K562 (cell line): ENCODE results near the gene OBSCN. TPM values are rescaled to one million over a fixed set of nuclear protein-coding genes. Genes with fewer than 3 reads are reported as not detected.

Experiments
- ELF1 ChIP-seq: fragments of 200-800 bp; sonication (Bioruptor generic); IDR thresholded peaks from 2 replicates; pipeline ENCODE4 v1.6.1; 2016; ENCODE audit warnings: missing genetic modification characterization, missing compliant biosample characterization
- ETV1 ChIP-seq: fragments of 450-650 bp; conservative IDR thresholded peaks from 2 replicates; pipeline ENCODE4 v1.6.1; 2016; ENCODE audit warnings: missing genetic modification characterization, control low read depth, low read depth, missing compliant biosample characterization
- FOXK1 ChIP-seq: sonication (generic); formaldehyde crosslinking; IDR thresholded peaks from 2 replicates; pipeline ENCODE4 v1.8.0; 2022; ENCODE audit warnings: missing genetic modification reagents, mild to moderate bottlenecking, borderline replicate concordance
- GATAD2B ChIP-seq: fragments of 450-650 bp; IDR thresholded peaks from 2 replicates; pipeline ENCODE4 v1.6.1; 2017; ENCODE audit warnings: mild to moderate bottlenecking, borderline replicate concordance
- HMGN3 ChIP-seq: IDR thresholded peaks from 2 replicates; pipeline ENCODE4 v1.6.1; 2011; ENCODE audit warnings: borderline replicate concordance, low read depth, mild to moderate bottlenecking, mixed read lengths, low read length; ENCODE audit not compliant: insufficient read length; ENCODE audit errors: extremely low read depth
- KLF16 ChIP-seq: IDR thresholded peaks from 2 replicates; pipeline ENCODE4 v1.6.1; 2016; ENCODE audit warnings: antibody characterized with exemption
- NCOA1 ChIP-seq: fragments of 450-650 bp; IDR thresholded peaks from 2 replicates; pipeline ENCODE4 v1.6.1; 2016; ENCODE audit warnings: low read depth
- PCBP1 ChIP-seq: fragments of 200-400 bp; formaldehyde crosslinking; IDR thresholded peaks from 2 replicates; pipeline ENCODE4 v1.6.1; 2018; ENCODE audit warnings: mild to moderate bottlenecking, low read depth, low read length; ENCODE audit not compliant: poor library complexity, severe bottlenecking
- RB1 ChIP-seq: fragments of 450-650 bp; IDR thresholded peaks from 2 replicates; pipeline ENCODE4 v1.6.1; 2017; ENCODE audit warnings: low read depth, mild to moderate bottlenecking
- SUPT5H ChIP-seq: fragments of 450-650 bp; IDR thresholded peaks from 2 replicates; pipeline ENCODE4 v1.6.1; 2016
- ZEB2 ChIP-seq: fragments of 450-650 bp; IDR thresholded peaks from 2 replicates; pipeline ENCODE4 v1.6.1; 2016
- ZFP36 ChIP-seq: fragments of 150-350 bp; IDR thresholded peaks from 2 replicates; pipeline ENCODE4 v1.6.1; 2018; ENCODE audit warnings: low read length, low read depth; ENCODE audit not compliant: partially characterized antibody
- ZNF232 ChIP-seq: sonication (generic); formaldehyde crosslinking; IDR thresholded peaks from 2 replicates; pipeline ENCODE4 v1.8.0; 2022; ENCODE audit warnings: mild to moderate bottlenecking, missing genetic modification reagents
- polyA plus RNA-seq, 8 experiments: library from polyadenylated mRNA; depleted of rRNA in 4 of 8; stranded (reverse) in 5 of 8; unstranded in 3 of 8; fragments of >200 nt; fragmentation: Nextera tagmentation in 2 of 8; fragmentation: Illumina TruSeq in 1 of 8; extraction: Ambion mirVana in 2 of 8; extraction: Trizol in 1 of 8; gene quantifications; 2 replicates each; pipeline versions ENCODE4 v1.2.1 to v1.2.3, GENCODE V29; 2011 to 2014; ENCODE audit warnings: inconsistent platforms in 1 of 8, missing spikeins in 1 of 8
- total RNA-seq, 7 experiments: library from RNA; depleted of rRNA in 6 of 7; stranded (reverse); fragments of >200 nt in 6 of 7; fragmentation: Illumina TruSeq in 2 of 7; extraction: Trizol in 2 of 7; gene quantifications; 2 replicates each; pipeline versions ENCODE4 v1.2.1 to v1.2.3, GENCODE V29; 2011 to 2021; ENCODE audit warnings: low replicate concordance in 1 of 7
- TF ChIP-seq, protein P1 (sequence below), 2 experiments: fragments of 450-650 bp; conservative IDR thresholded peaks; 2 replicates each; pipeline ENCODE4 v1.6.1; 2017; ENCODE audit warnings: mild to moderate bottlenecking in 2 of 2, moderate library complexity in 2 of 2
- TF ChIP-seq, protein P2 (sequence below): fragments of 450-650 bp; IDR thresholded peaks from 2 replicates; pipeline ENCODE4 v1.6.1; 2016; ENCODE audit warnings: antibody characterized with exemption
- TF ChIP-seq, protein P3 (sequence below): sonication (generic); formaldehyde crosslinking; IDR thresholded peaks from 2 replicates; pipeline ENCODE4 v1.5.0; 2020; ENCODE audit warnings: missing genetic modification reagents
- TF ChIP-seq, protein P4 (sequence below): fragments of 450-650 bp; IDR thresholded peaks from 2 replicates; pipeline ENCODE4 v1.6.1; 2018; ENCODE audit not compliant: partially characterized antibody
- TF ChIP-seq, protein P5 (sequence below): fragments of 200-800 bp; sonication (Bioruptor generic); IDR thresholded peaks from 2 replicates; pipeline ENCODE4 v1.6.1; 2017; ENCODE audit warnings: missing genetic modification characterization, missing compliant biosample characterization

The OBSCN gene
- total and polyA plus RNA-seq, 9 of the 15 experiments (the other 6 are each of a cell fraction or from before 2014, with no cell fraction given), result 0.18 to 19.7 (median 3.6) TPM

DNA sequence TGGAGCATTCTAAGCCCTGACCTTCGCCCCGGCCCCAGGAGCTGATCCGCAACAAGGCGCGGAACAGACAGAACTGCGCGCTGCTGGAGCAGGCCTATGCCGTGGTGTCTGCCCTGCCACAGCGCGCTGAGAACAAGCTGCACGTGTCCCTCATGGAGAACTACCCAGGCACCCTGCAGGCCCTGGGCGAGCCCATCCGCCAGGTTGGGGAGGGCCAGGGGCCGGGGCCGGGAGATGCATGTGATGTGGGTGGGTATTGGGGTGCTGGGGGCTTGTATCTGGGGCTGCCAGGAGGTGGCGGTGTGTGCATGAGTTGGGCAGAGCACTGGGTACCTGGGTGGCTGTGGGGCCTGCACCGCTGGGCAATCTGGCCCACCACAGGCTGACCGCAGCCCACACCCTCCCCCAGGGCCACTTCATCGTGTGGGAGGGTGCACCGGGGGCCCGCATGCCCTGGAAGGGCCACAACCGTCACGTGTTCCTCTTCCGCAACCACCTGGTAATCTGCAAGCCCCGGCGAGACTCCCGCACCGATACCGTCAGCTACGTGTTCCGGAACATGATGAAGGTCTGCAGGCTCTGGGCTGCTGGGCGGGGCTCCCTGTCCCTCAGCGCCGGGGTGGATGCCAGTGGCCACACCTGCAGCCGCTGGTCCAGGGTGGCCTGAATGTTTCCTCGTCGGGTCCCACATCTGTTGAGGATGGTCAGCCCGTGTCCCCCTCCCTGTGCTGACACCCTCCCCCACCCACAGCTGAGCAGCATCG lies 133.0 kb downstream of the OBSCN start (continued):
- 0 out of 2 replicates have a peak, but pooled peaks have one; percentile 14 for TF ChIP-seq FOXK1 (CRISPR knock-in tag)
- TF ChIP-seq, protein P1, sequence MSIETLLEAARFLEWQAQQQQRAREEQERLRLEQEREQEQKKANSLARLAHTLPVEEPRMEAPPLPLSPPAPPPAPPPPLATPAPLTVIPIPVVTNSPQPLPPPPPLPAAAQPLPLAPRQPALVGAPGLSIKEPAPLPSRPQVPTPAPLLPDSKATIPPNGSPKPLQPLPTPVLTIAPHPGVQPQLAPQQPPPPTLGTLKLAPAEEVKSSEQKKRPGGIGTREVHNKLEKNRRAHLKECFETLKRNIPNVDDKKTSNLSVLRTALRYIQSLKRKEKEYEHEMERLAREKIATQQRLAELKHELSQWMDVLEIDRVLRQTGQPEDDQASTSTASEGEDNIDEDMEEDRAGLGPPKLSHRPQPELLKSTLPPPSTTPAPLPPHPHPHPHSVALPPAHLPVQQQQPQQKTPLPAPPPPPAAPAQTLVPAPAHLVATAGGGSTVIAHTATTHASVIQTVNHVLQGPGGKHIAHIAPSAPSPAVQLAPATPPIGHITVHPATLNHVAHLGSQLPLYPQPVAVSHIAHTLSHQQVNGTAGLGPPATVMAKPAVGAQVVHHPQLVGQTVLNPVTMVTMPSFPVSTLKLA (conservative IDR thresholded peaks at IDR 0.05), result peak; percentile 83 to 91
- TF ChIP-seq, protein P2, sequence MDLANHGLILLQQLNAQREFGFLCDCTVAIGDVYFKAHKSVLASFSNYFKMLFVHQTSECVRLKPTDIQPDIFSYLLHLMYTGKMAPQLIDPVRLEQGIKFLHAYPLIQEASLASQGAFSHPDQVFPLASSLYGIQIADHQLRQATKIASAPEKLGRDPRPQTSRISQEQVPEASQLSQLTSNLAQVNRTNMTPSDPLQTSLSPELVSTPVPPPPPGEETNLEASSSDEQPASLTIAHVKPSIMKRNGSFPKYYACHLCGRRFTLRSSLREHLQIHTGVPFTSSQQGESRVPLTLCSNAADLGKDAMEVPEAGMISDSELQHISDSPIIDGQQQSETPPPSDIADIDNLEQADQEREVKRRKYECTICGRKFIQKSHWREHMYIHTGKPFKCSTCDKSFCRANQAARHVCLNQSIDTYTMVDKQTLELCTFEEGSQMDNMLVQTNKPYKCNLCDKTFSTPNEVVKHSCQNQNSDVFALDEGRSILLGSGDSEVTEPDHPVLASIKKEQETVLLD, result 0 out of 2 replicates have a peak, but pooled peaks have one; percentile 34
- TF ChIP-seq ZNF232 (CRISPR knock-in tag), result no peak
- peak; percentile 68 for TF ChIP-seq PCBP1
- peak; percentile 66; the same call in 1 of the 2 replicates for TF ChIP-seq GATAD2B
- TF ChIP-seq, protein P3, sequence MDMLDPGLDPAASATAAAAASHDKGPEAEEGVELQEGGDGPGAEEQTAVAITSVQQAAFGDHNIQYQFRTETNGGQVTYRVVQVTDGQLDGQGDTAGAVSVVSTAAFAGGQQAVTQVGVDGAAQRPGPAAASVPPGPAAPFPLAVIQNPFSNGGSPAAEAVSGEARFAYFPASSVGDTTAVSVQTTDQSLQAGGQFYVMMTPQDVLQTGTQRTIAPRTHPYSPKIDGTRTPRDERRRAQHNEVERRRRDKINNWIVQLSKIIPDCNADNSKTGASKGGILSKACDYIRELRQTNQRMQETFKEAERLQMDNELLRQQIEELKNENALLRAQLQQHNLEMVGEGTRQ, result peak; percentile 94
- TF ChIP-seq, protein P4, sequence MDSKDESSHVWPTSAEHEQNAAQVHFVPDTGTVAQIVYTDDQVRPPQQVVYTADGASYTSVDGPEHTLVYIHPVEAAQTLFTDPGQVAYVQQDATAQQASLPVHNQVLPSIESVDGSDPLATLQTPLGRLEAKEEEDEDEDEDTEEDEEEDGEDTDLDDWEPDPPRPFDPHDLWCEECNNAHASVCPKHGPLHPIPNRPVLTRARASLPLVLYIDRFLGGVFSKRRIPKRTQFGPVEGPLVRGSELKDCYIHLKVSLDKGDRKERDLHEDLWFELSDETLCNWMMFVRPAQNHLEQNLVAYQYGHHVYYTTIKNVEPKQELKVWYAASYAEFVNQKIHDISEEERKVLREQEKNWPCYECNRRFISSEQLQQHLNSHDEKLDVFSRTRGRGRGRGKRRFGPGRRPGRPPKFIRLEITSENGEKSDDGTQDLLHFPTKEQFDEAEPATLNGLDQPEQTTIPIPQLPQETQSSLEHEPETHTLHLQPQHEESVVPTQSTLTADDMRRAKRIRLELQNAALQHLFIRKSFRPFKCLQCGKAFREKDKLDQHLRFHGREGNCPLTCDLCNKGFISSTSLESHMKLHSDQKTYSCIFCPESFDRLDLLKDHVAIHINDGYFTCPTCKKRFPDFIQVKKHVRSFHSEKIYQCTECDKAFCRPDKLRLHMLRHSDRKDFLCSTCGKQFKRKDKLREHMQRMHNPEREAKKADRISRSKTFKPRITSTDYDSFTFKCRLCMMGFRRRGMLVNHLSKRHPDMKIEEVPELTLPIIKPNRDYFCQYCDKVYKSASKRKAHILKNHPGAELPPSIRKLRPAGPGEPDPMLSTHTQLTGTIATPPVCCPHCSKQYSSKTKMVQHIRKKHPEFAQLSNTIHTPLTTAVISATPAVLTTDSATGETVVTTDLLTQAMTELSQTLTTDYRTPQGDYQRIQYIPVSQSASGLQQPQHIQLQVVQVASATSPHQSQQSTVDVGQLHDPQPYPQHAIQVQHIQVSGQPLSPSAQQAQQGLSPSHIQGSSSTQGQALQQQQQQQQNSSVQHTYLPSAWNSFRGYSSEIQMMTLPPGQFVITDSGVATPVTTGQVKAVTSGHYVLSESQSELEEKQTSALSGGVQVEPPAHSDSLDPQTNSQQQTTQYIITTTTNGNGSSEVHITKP, result peak; percentile 93
- TF ChIP-seq ZEB2, result peak; percentile 90
- TF ChIP-seq ZFP36, result no peak
- TF ChIP-seq SUPT5H, result no peak
- TF ChIP-seq, protein P5, sequence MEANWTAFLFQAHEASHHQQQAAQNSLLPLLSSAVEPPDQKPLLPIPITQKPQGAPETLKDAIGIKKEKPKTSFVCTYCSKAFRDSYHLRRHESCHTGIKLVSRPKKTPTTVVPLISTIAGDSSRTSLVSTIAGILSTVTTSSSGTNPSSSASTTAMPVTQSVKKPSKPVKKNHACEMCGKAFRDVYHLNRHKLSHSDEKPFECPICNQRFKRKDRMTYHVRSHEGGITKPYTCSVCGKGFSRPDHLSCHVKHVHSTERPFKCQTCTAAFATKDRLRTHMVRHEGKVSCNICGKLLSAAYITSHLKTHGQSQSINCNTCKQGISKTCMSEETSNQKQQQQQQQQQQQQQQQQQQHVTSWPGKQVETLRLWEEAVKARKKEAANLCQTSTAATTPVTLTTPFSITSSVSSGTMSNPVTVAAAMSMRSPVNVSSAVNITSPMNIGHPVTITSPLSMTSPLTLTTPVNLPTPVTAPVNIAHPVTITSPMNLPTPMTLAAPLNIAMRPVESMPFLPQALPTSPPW (CRISPR knock-in tag), result peak; percentile 85
- 0 out of 2 replicates have a peak, but pooled peaks have one; percentile 44 for TF ChIP-seq NCOA1
- peak; percentile 59; the same call in 1 of the 2 replicates for TF ChIP-seq KLF16
- peak; percentile 97 for TF ChIP-seq HMGN3
- TF ChIP-seq RB1, result peak; percentile 47; the same call in 1 of the 2 replicates
- peak; percentile 73 for TF ChIP-seq ETV1 (tag)
- TF ChIP-seq ELF1, result peak; percentile 73
